Neural cell (in vitro differentiated cells): ENCODE measurements around the gene CASP12. TPM values are rescaled to one million over a fixed set of nuclear protein-coding genes. Genes with fewer than 3 reads are reported as not detected.

ENCODE experiments used
- H2AFZ ChIP-seq: fragments of 200-600, 300-800 bp; sonication (generic), shearing (Covaris generic); 2 replicates; pipeline ENCODE4 v1.6.0; 2014; ENCODE audit warnings: low read depth, mild to moderate bottlenecking, antibody characterized with exemption, low read length, moderate library complexity
- H3F3A ChIP-seq: fragments of 200-600 bp; shearing (Covaris generic); 2 replicates; pipeline ENCODE4 v1.6.1; 2016; ENCODE audit warnings: mild to moderate bottlenecking, moderate library complexity, mixed read lengths, antibody characterized with exemption, low read length; ENCODE audit not compliant: insufficient read depth, poor library complexity, severe bottlenecking
- H3K27ac ChIP-seq: fragments of 200-600, 300-800 bp; sonication (generic), shearing (Covaris generic); 2 replicates; pipeline ENCODE4 v1.5.1; 2014; ENCODE audit warnings: mild to moderate bottlenecking, low read length, moderate library complexity
- H3K27me3 ChIP-seq: fragments of 300-800, 200-600 bp; sonication (generic), shearing (Covaris generic); 2 replicates; pipeline ENCODE4 v1.6.0; 2014; ENCODE audit warnings: mild to moderate bottlenecking, low read depth, low read length, moderate library complexity; ENCODE audit not compliant: insufficient read depth
- H3K36me3 ChIP-seq: fragments of 300-800, 200-600 bp; sonication (generic), shearing (Covaris generic); 2 replicates; pipeline ENCODE4 v1.5.1; 2014; ENCODE audit warnings: mild to moderate bottlenecking, antibody characterized with exemption, low read length, moderate library complexity; ENCODE audit not compliant: insufficient read depth
- H3K4me2 ChIP-seq: fragments of 300-800, 200-600 bp; sonication (generic), shearing (Covaris generic); 2 replicates; pipeline ENCODE4 v1.6.0; 2014; ENCODE audit warnings: mild to moderate bottlenecking, low read length
- H3K4me3 ChIP-seq: fragments of 300-800, 200-600 bp; sonication (generic), shearing (Covaris generic); 2 replicates; pipeline ENCODE4 v1.5.1; 2014; ENCODE audit warnings: mild to moderate bottlenecking, low read length, moderate library complexity
- H3K79me2 ChIP-seq: fragments of 200-600 bp; shearing (Covaris generic); replicated peaks from 2 replicates; pipeline ENCODE4 v1.6.0; 2014; ENCODE audit warnings: mild to moderate bottlenecking, low read length, moderate library complexity; ENCODE audit not compliant: insufficient read depth
- H3K9ac ChIP-seq: fragments of 300-800, 200-600 bp; sonication (generic), shearing (Covaris generic); 2 replicates; pipeline ENCODE4 v1.6.1; 2016; ENCODE audit warnings: mild to moderate bottlenecking, low read length, mixed read lengths
- H3K9me2 ChIP-seq: fragments of 200-600 bp; shearing (Covaris generic); 2 replicates; pipeline ENCODE4 v1.6.1; 2016; ENCODE audit warnings: mild to moderate bottlenecking, low read length, mixed read lengths; ENCODE audit not compliant: insufficient read depth
- H3K9me3 ChIP-seq: fragments of 200-600, 300-800 bp; sonication (generic), shearing (Covaris generic); 2 replicates; pipeline ENCODE4 v1.6.1; 2016; ENCODE audit warnings: mild to moderate bottlenecking, mixed run types, low read length, moderate library complexity, mixed read lengths
- H4K20me1 ChIP-seq: fragments of 200-600 bp; shearing (Covaris generic); 2 replicates; pipeline ENCODE4 v1.6.1; 2016; ENCODE audit warnings: mild to moderate bottlenecking, mixed run types; ENCODE audit not compliant: insufficient read depth
- CTCF ChIP-seq: fragments of 450-650 bp; IDR thresholded peaks from 2 replicates; pipeline ENCODE4 v1.5.1; 2014; ENCODE audit warnings: antibody characterized with exemption, mild to moderate bottlenecking, moderate library complexity; ENCODE audit not compliant: poor library complexity, severe bottlenecking
- EP300 ChIP-seq: fragments of 450-650 bp; conservative IDR thresholded peaks from 2 replicates; pipeline ENCODE4 v1.6.1; 2014; ENCODE audit warnings: antibody characterized with exemption, mild to moderate bottlenecking, moderate library complexity; ENCODE audit not compliant: poor library complexity, severe bottlenecking
- EZH2 ChIP-seq: fragments of 200-600, 300-800 bp; shearing (Covaris generic), sonication (generic); IDR thresholded peaks from 2 replicates; pipeline ENCODE4 v1.6.1; 2014; ENCODE audit warnings: antibody characterized with exemption, low read length, borderline replicate concordance, mild to moderate bottlenecking; ENCODE audit not compliant: insufficient read depth, poor library complexity, severe bottlenecking
- MXI1 ChIP-seq: fragments of 450-650 bp; conservative IDR thresholded peaks from 2 replicates; pipeline ENCODE4 v1.6.1; 2014; ENCODE audit warnings: antibody characterized with exemption, mild to moderate bottlenecking; ENCODE audit not compliant: poor library complexity, severe bottlenecking
- POLR2AphosphoS5 ChIP-seq: IDR thresholded peaks from 2 replicates; pipeline ENCODE4 v1.6.1; 2012
- RAD21 ChIP-seq: fragments of 450-650 bp; conservative IDR thresholded peaks from 2 replicates; pipeline ENCODE4 v1.6.1; 2014; ENCODE audit warnings: antibody characterized with exemption, mild to moderate bottlenecking, moderate library complexity
- SMC3 ChIP-seq: fragments of 450-650 bp; conservative IDR thresholded peaks from 2 replicates; pipeline ENCODE4 v1.6.1; 2014; ENCODE audit warnings: antibody characterized with exemption, mild to moderate bottlenecking, moderate library complexity; ENCODE audit not compliant: poor library complexity
- TAF1 ChIP-seq: IDR thresholded peaks from 2 replicates; pipeline ENCODE4 v1.6.1; 2012; ENCODE audit warnings: low read depth
- polyA plus RNA-seq: library from polyadenylated mRNA; depleted of rRNA; stranded (reverse); fragments of >200 nt; gene quantifications from 2 replicates; pipeline ENCODE4 v1.2.3, GENCODE V29; 2014
- TF ChIP-seq, protein P1 (sequence below): IDR thresholded peaks from 2 replicates; pipeline ENCODE4 v1.6.1; 2012; ENCODE audit warnings: borderline replicate concordance

The CASP12 gene
- polyA plus RNA-seq, 1 donor from 2014 or later, result not detected

GRCh38 chr11:104876861-104877431 is 21.3 kb downstream of the CASP12 start:
- no peaks in the 10 kb centered on the region for H3K36me3 ChIP-seq
- H3K4me3 ChIP-seq, result no peak overlapping the region
- H2AFZ ChIP-seq, result no peak overlapping the region
- H3K9me3 ChIP-seq, result no peaks in the 10 kb centered on the region
- TF ChIP-seq POLR2AphosphoS5, result no peak
- no peak for TF ChIP-seq RAD21
- no peak for TF ChIP-seq MXI1
- no peak for TF ChIP-seq CTCF
- TF ChIP-seq, protein P1, sequence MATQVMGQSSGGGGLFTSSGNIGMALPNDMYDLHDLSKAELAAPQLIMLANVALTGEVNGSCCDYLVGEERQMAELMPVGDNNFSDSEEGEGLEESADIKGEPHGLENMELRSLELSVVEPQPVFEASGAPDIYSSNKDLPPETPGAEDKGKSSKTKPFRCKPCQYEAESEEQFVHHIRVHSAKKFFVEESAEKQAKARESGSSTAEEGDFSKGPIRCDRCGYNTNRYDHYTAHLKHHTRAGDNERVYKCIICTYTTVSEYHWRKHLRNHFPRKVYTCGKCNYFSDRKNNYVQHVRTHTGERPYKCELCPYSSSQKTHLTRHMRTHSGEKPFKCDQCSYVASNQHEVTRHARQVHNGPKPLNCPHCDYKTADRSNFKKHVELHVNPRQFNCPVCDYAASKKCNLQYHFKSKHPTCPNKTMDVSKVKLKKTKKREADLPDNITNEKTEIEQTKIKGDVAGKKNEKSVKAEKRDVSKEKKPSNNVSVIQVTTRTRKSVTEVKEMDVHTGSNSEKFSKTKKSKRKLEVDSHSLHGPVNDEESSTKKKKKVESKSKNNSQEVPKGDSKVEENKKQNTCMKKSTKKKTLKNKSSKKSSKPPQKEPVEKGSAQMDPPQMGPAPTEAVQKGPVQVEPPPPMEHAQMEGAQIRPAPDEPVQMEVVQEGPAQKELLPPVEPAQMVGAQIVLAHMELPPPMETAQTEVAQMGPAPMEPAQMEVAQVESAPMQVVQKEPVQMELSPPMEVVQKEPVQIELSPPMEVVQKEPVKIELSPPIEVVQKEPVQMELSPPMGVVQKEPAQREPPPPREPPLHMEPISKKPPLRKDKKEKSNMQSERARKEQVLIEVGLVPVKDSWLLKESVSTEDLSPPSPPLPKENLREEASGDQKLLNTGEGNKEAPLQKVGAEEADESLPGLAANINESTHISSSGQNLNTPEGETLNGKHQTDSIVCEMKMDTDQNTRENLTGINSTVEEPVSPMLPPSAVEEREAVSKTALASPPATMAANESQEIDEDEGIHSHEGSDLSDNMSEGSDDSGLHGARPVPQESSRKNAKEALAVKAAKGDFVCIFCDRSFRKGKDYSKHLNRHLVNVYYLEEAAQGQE, result no peak
- H3K27me3 ChIP-seq, result no peaks in the 10 kb centered on the region
- H4K20me1 ChIP-seq, result no peaks in the 10 kb centered on the region
- H3K9me2 ChIP-seq, result no peaks in the 10 kb centered on the region
- no peak overlapping the region for H3K4me2 ChIP-seq
- H3F3A ChIP-seq, result no peaks in the 10 kb centered on the region
- no peaks in the 10 kb centered on the region for H3K79me2 ChIP-seq
- no peak overlapping the region for H3K27ac ChIP-seq
- H3K9ac ChIP-seq, result no peak overlapping the region

DNA sequence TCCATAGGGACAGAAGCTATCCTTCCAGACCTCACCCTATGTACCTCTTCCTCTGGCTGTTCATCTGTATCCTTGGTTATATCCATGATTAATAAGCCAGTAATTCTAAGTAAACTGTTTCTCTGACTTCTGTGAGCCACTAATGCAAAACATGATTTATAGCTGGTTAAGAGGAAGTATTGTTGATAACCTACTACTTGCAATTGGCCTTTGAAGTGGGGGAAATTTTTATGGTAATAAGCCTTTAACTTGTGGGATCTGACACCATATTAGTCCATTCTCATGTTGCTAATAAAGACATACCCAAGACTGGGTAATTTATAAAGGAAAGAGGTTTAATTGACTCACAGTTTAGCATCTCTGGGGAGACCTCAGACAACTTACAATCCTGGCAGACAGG is 21.9 kb downstream of the CASP12 start:
- H3K27me3 ChIP-seq, result no peaks in the 10 kb centered on the region
- TF ChIP-seq MXI1, result no peak
- H3K4me3 ChIP-seq, result no peak overlapping the region

GRCh38 chr11:104873252-104873651 is 25.0 kb downstream of the CASP12 start:
- Histone ChIP-seq H3K4me3 (no peak overlapping the region), H3K9ac (no peak overlapping the region), H3K27ac (no peak overlapping the region), H3K9me2 (no peaks in the 10 kb centered on the region), H2AFZ (no peak overlapping the region), H4K20me1 (no peaks in the 10 kb centered on the region), H3K9me3 (no peaks in the 10 kb centered on the region), H3K4me2 (no peak overlapping the region), H3K79me2 (no peaks in the 10 kb centered on the region), H3K27me3 (no peaks in the 10 kb centered on the region), H3F3A (no peaks in the 10 kb centered on the region), H3K36me3 (no peaks in the 10 kb centered on the region)
- TF ChIP-seq, protein P1, result no peak
- TF ChIP-seq CTCF (no peak), TAF1 (no peak), EZH2 (no peak), MXI1 (no peak), POLR2AphosphoS5 (no peak), EP300 (no peak), SMC3 (no peak), RAD21 (no peak)

More for the DNA sequence above, 21.9 kb downstream of the CASP12 start:
- no peaks in the 10 kb centered on the region for H3K9me2 ChIP-seq
- no peak overlapping the region for H3K9ac ChIP-seq
- no peak overlapping the region for H3K4me2 ChIP-seq
- H4K20me1 ChIP-seq, result no peaks in the 10 kb centered on the region
- H3K9me3 ChIP-seq, result no peaks in the 10 kb centered on the region
- no peaks in the 10 kb centered on the region for H3K36me3 ChIP-seq
- H3K79me2 ChIP-seq, result no peaks in the 10 kb centered on the region
- no peak overlapping the region for H3K27ac ChIP-seq
- H3F3A ChIP-seq, result no peaks in the 10 kb centered on the region
- H2AFZ ChIP-seq, result no peak overlapping the region
